Fibroblast of mammary gland (primary cell): ENCODE data around the gene PADI1.

ENCODE experiments used
- DNase-seq: peaks from one replicate; pipeline ENCODE4 v3.0.0-alpha.2; 2010; ENCODE audit warnings: low read depth
- H3K4me3 ChIP-seq: 2 replicates; pipeline ENCODE4 v1.5.1; 2011; ENCODE audit warnings: low read depth, mild to moderate bottlenecking, low read length, moderate library complexity; ENCODE audit not compliant: control insufficient read depth
- TF ChIP-seq, protein P1 (sequence below): conservative IDR thresholded peaks from 2 replicates; pipeline ENCODE4 v1.5.1; 2011; ENCODE audit warnings: low read depth, low read length, inconsistent platforms; ENCODE audit not compliant: control insufficient read depth, insufficient read depth

Gene PADI1

DNA sequence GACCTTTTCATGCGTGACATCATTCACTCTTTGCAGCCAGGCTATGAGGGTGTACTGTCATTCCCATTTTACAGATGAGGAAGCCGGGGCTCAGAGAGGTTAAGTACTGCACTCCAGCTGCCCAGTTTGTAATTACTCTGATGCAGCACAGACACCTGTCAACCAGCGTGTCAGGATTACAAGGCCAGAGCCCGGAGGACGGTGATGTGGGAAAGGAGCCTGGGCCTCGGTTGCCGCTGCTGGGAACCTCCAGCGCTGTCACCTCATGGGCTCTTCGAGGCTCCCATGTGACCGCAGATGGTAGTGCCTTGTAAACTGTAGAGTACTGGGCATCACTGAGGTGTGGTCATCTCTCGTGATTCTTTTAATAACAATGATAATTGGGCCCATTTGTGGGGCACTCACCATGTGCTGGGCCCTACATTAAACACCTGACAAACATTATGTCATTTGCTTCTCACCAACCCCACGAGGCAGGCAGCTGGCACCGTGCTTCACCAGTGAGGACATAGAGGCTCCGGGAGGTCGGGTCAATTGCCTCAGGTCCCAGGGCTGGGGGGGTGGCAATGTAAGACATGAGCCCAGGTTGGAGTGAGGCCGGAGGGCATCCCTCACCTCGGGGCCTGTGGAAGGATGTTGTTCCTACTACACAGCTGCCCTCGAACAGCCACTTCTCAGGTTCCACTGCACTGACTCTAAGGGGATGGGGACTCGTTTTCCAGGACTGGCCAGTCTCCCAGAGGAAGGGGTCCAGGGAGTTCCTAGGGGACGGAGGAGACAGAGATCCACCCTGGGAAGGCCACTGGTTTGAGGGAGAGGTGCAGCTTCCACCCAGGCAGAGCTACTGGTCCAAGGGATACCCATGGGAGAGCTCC is 42.8 kb upstream of the PADI1 start:
- no peak overlapping the region for H3K4me3 ChIP-seq
- no peak for DNase-seq
- TF ChIP-seq, protein P1, sequence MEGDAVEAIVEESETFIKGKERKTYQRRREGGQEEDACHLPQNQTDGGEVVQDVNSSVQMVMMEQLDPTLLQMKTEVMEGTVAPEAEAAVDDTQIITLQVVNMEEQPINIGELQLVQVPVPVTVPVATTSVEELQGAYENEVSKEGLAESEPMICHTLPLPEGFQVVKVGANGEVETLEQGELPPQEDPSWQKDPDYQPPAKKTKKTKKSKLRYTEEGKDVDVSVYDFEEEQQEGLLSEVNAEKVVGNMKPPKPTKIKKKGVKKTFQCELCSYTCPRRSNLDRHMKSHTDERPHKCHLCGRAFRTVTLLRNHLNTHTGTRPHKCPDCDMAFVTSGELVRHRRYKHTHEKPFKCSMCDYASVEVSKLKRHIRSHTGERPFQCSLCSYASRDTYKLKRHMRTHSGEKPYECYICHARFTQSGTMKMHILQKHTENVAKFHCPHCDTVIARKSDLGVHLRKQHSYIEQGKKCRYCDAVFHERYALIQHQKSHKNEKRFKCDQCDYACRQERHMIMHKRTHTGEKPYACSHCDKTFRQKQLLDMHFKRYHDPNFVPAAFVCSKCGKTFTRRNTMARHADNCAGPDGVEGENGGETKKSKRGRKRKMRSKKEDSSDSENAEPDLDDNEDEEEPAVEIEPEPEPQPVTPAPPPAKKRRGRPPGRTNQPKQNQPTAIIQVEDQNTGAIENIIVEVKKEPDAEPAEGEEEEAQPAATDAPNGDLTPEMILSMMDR, result no peak

DNA sequence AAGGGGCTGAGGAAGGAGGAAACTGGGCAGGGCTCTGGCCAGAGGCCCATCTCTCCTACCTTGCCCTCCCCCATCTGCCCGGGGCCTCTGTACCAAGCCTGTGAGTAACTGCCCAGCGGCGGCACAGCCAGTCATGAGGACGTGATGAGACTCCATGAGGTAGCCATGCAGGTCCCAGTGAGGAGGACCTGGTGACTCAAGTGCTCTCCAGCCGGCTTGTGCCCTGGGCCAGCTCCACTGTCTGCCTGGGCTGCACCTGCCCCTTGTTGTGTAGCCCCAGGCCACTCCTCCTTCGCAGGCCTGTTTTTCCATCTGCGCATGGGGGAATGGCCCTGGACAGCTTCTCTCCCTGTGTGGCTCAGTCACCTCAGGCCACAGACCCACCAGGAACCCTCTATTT is 42.0 kb upstream of the PADI1 start:
- TF ChIP-seq, protein P1, result no peak
- DNase-seq, result no peak
- H3K4me3 ChIP-seq, result no peak overlapping the region

DNA sequence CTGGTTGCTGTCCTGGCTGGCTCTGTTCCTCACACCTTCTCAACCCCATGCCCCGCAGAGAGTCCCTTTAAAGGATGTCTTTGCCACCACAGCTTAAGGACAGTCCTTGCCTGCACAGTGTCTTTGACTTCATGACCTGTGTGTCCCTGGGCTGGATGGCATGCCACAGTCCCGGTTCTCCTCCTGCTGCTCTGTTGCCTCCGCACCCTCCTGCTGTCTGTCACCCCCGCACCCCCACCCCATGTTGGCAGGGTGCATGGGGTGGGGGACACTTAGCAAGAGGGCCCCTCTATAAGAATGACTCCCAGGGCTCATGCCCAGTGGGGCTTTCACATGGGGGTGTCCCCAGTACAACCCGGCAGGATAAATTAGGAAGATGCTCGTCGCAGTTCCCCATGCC is 41.6 kb upstream of the PADI1 start:
- no peak for DNase-seq
- H3K4me3 ChIP-seq, result no peak overlapping the region
- TF ChIP-seq, protein P1, result no peak

DNA sequence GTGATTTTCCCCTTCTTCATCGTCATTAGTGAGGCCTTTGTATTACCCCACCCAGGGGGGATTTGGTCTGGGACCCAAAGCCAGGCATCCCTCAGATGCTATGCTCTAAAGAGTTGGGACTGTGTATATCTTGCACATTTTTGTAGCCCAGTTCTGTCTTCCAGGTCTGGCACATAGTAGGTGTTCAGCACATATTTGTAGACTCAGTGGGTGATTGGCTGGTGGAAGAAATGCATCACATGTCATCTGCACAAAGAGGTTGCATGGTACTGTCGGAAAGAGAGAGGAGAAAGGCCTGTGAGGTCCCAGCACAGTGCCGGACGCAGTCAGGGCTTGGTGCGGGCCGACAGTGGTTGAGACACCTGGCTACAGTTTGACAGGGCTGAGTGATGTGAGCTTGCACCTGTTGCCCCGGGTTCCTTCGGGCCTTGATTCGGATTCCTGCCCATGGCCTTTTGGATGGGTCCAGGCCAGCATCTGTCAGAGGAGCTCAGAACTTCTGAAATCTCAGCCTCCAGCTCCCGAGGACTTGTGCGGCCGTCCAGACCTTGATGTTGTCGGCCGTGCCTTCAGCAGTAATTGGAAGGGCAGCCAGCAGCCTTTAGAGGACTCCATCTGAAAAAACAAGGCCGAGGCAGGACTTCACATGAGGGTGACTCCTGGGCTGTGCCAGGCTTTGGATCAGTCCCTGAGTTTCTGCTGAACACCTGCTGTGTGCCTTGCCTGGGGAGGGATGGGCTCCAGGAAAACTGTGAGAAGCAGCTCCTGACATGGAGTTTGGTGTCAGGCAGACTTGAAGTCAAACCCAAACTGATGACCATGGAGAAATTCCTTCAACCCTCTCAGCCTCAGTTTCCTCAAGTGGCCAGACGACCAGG is 40.9 kb upstream of the PADI1 start:
- TF ChIP-seq, protein P1, result no peak
- no peak overlapping the region for H3K4me3 ChIP-seq

DNA sequence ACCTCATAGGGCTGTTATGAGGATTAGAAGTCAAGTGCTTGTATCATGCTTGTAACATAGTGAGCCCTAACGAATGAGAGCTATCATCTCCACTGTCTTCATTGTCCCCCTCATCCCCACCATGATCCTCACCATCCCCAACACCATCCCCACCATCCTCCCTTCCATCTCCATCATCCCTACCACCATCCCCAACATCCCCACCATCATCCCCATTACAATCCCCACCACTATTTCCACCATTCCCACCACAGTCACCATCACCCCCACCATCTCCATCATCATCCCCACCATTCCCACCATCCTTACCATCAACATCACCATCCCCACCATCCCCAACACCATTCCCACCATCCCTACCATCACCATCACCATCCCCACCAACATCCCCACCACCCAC is 39.1 kb upstream of the PADI1 start:
- TF ChIP-seq, protein P1, result no peak
- no peak for DNase-seq
- no peak overlapping the region for H3K4me3 ChIP-seq

More for the DNA sequence above, 40.9 kb upstream of the PADI1 start:
- no peak for DNase-seq

DNA sequence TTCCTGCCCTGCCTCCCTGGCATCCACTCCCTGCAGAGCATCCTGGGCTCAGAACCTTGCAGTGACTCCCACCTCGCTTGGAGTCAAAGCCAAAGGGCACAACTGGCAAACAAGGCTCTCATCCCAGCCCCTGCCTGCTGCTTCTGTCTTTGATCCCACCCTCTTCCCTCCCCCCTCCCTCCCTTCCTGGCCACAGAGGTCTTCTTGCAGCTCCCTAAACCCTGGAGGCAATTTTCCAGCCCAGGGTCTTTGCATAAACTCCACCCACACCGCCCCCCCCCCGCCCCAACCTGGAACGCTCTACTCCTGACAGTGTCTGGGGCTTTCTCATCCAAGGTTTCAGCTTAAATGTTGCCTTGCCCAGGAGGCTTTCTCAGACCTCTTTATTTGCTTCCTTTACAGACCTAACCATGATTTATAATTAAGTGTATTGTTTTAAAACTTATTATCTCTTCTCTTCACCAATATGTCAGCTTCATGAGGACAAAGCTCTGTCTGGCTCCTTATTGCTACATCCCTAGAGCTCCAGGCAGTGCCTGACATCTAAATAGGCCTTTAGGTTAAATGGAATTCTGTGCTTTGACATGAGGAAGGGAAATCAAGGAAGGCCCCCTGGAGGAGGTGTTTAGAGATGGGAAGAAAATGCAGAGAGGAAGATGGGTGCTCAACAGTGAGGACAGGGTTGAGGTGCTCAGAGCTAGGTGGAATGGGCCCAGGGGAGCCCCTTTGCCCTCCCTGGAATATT is 37.7 kb upstream of the PADI1 start:
- no peak for DNase-seq
- TF ChIP-seq, protein P1, result no peak
- H3K4me3 ChIP-seq, result no peak overlapping the region
